HepG2 (cell line): ENCODE data around the gene FBRSL1. TPM values are rescaled to one million over a fixed set of nuclear protein-coding genes. Genes with fewer than 3 reads are reported as not detected.
A peak's percentile ranks its signal among the peaks of the same experiment; 100 is the strongest.

Source experiments
- ATAC-seq: fragments of 200-7000 bp; cut with Tn5 transposase; 3 replicates; pipeline ENCODE4 v1.9.1; 2020; ENCODE audit warnings: mild to moderate bottlenecking, moderate library complexity
- BruUV-seq: library from RNA; stranded (reverse); fragments of 400-500 nt; replicated peaks from 2 replicates; lab custom pipeline; 2021; lab: Mats Ljungman, UMichigan
- CTCF ChIA-PET: fragments of 300-600 bp; formaldehyde crosslinking; extraction: SDS; loops from one replicate; lab custom pipeline; 2021; ENCODE audit warnings: low total read pairs, inconsistent platforms, low intra/inter-chr PET ratio; lab: Yijun Ruan, JAX
- POLR2A ChIA-PET: fragments of 350-600 bp; sonication (Branson Sonifier 250); formaldehyde crosslinking; loops from one replicate; lab custom pipeline; 2020; ENCODE audit warnings: antibody characterized with exemption, inconsistent platforms; lab: Yijun Ruan, JAX
- DNase-seq: peaks from one replicate; pipeline ENCODE4 v3.0.0-alpha.2; 2015; ENCODE audit warnings: low spot score
- FAIRE-seq: peaks from 3 replicates; lab custom pipeline; 2011; peaks lifted over from hg19 to GRCh38; lab: Jason Lieb, UNC
- H2AFZ ChIP-seq: one replicate; pipeline ENCODE4 v1.6.1; 2011; ENCODE audit warnings: low read length, inconsistent platforms
- H3K27ac ChIP-seq: fragments of 300-600 bp; 3 replicates; pipeline ENCODE4 v1.8.0; 2011; ENCODE audit warnings: mixed run types, mild to moderate bottlenecking, mixed read lengths, low read length, inconsistent platforms; ENCODE audit not compliant: insufficient read depth; ENCODE audit errors: extremely low read length
- H3K27me3 ChIP-seq, 2 experiments: fragments of 200-600 bp in 1 of 2; 2 replicates in 1 of 2; 3 replicates in 1 of 2; pipeline versions ENCODE4 v1.6.0 to v1.8.0; 2011; ENCODE audit warnings: low read length in 2 of 2, mild to moderate bottlenecking in 2 of 2, moderate library complexity in 2 of 2, inconsistent platforms in 1 of 2; ENCODE audit not compliant: insufficient read depth in 2 of 2, control insufficient read depth in 1 of 2
- H3K36me3 ChIP-seq, 2 experiments: fragments of 200-600 bp in 1 of 2; replicated peaks in 1 of 2; 2 replicates in 1 of 2; 3 replicates in 1 of 2; pipeline versions ENCODE4 v1.5.1 to v1.8.0; 2011; ENCODE audit warnings: low read length in 2 of 2, inconsistent platforms in 1 of 2; ENCODE audit not compliant: insufficient read depth in 2 of 2, control insufficient read depth in 1 of 2
- H3K4me1 ChIP-seq: 2 replicates; pipeline ENCODE4 v1.5.1; 2012; ENCODE audit warnings: low read length, inconsistent platforms; ENCODE audit not compliant: insufficient read depth
- H3K4me2 ChIP-seq: 2 replicates; pipeline ENCODE4 v1.6.0; 2011; ENCODE audit warnings: low read depth, low read length, inconsistent platforms
- H3K4me3 ChIP-seq, 3 experiments: fragments of 200-600 bp in 1 of 3; sonication (generic), shearing (Covaris generic) in 1 of 3; replicated peaks in 1 of 3; 2 replicates each; pipeline ENCODE4 v1.5.1; 2011 to 2016; ENCODE audit warnings: low read length in 3 of 3, inconsistent platforms in 2 of 3, low read depth in 2 of 3, mild to moderate bottlenecking in 2 of 3, control low read depth in 1 of 3, mixed read lengths in 1 of 3; ENCODE audit not compliant: insufficient read depth in 1 of 3
- H3K79me2 ChIP-seq: one replicate; pipeline ENCODE4 v1.6.1; 2011; ENCODE audit warnings: low read length, inconsistent platforms; ENCODE audit not compliant: insufficient read depth
- H3K9ac ChIP-seq: 2 replicates; pipeline ENCODE4 v1.6.0; 2011; ENCODE audit warnings: mild to moderate bottlenecking, low read depth, low read length, inconsistent platforms; ENCODE audit not compliant: insufficient read depth
- H3K9me3 ChIP-seq: 2 replicates; pipeline ENCODE4 v1.5.1; 2012; ENCODE audit warnings: mild to moderate bottlenecking, low read length
- H4K20me1 ChIP-seq: 2 replicates; pipeline ENCODE4 v1.6.0; 2011; ENCODE audit warnings: inconsistent platforms, mild to moderate bottlenecking, low read length, moderate library complexity; ENCODE audit not compliant: insufficient read depth
- ETV6 ChIP-seq: sonication (generic); formaldehyde crosslinking; conservative IDR thresholded peaks from 2 replicates; pipeline ENCODE4 v1.4.0; 2020; ENCODE audit warnings: missing genetic modification reagents
- HNF4G ChIP-seq, 2 experiments: sonication (generic) in 1 of 2; formaldehyde crosslinking in 1 of 2; IDR thresholded peaks; 2 replicates each; pipeline versions ENCODE4 v1.4.0 to v1.6.1; 2011 to 2020; ENCODE audit warnings: borderline replicate concordance in 2 of 2, low read depth in 2 of 2, mild to moderate bottlenecking in 2 of 2, low read length in 1 of 2, missing genetic modification reagents in 1 of 2, moderate library complexity in 1 of 2
- NFAT5 ChIP-seq: sonication (generic); formaldehyde crosslinking; IDR thresholded peaks from 2 replicates; pipeline ENCODE4 v1.4.0; 2020; ENCODE audit warnings: missing genetic modification reagents
- RARG ChIP-seq: sonication (generic); formaldehyde crosslinking; IDR thresholded peaks from 2 replicates; pipeline ENCODE4 v1.4.0; 2020; ENCODE audit warnings: low read depth, mild to moderate bottlenecking, missing genetic modification reagents
- SMC3 ChIP-seq: IDR thresholded peaks from 2 replicates; pipeline ENCODE4 v1.6.1; 2011; ENCODE audit warnings: low read length, improper control_type of control experiment
- TEAD3 ChIP-seq: optimal IDR thresholded peaks from 2 replicates; pipeline ENCODE3; 2016; ENCODE audit warnings: borderline replicate concordance
- TOE1 ChIP-seq: sonication (generic); formaldehyde crosslinking; IDR thresholded peaks from 2 replicates; pipeline ENCODE4 v1.4.0; 2020; ENCODE audit warnings: mild to moderate bottlenecking, missing genetic modification reagents
- ZNF510 ChIP-seq: sonication (generic); formaldehyde crosslinking; IDR thresholded peaks from 2 replicates; pipeline ENCODE4 v1.4.0; 2020; ENCODE audit warnings: low read depth, mild to moderate bottlenecking, missing genetic modification reagents
- ZNF670 ChIP-seq: sonication (generic); formaldehyde crosslinking; IDR thresholded peaks from 2 replicates; pipeline ENCODE4 v1.8.0; 2022; ENCODE audit warnings: mild to moderate bottlenecking, missing genetic modification reagents, borderline replicate concordance
- WGBS: methylation state at CpG from one replicate; pipeline ENCODE4 v1.1.6; 2017; ENCODE audit warnings: low lambda C conversion rate; 5-methylcytosine and 5-hydroxymethylcytosine counted together
- in situ Hi-C: cut with HindIII; loops from 2 replicates; pipeline ENCODE4 v1.10.0; 2017; ENCODE audit warnings: low pct_unique_long_range_greater_than_20kb; ENCODE audit not compliant: extremely low pct_ligation_motif_present
- intact Hi-C: fragments of 100-400 bp; cut with micrococcal nuclease; formaldehyde crosslinking; loops from one replicate; pipeline ENCODE4 v1.10.0; 2022; ENCODE audit not compliant: unreplicated experiment
- polyA plus RNA-seq, 8 experiments: library from polyadenylated mRNA; depleted of rRNA in 3 of 8; stranded (reverse) in 7 of 8; unstranded in 1 of 8; fragments of >200 nt; fragmentation: Illumina TruSeq in 4 of 8; extraction: Trizol in 4 of 8; gene quantifications; 2 replicates each; pipeline versions ENCODE4 v1.2.1 to v1.2.3, GENCODE V29; 2011 to 2016; ENCODE audit warnings: low read depth in 4 of 8, missing spikeins in 1 of 8, mixed read lengths in 1 of 8; ENCODE audit not compliant: insufficient read depth in 1 of 8
- total RNA-seq, 5 experiments: library from RNA; depleted of rRNA; stranded (reverse); fragments of >200 nt; fragmentation: Illumina TruSeq; extraction: Trizol; gene quantifications; 2 replicates each; pipeline ENCODE4 v1.2.3, GENCODE V29; 2016; ENCODE audit warnings: low read depth in 1 of 5
- TF ChIP-seq, protein P1 (sequence below): sonication (generic); formaldehyde crosslinking; IDR thresholded peaks from 2 replicates; pipeline ENCODE4 v1.5.0; 2020; ENCODE audit warnings: missing genetic modification reagents

The FBRSL1 gene
- total and polyA plus RNA-seq, 2 of the 13 experiments (the other 11 are each of a cell fraction or from before 2014, with no cell fraction given) = 3.6 to 7.9 TPM

- TF ChIP-seq ETV6 (CRISPR knock-in tag) = no peak
- TF ChIP-seq HNF4G (IDR thresholded peaks at IDR 0.05; ENCODE audit: borderline replicate concordance, low read depth, low read length) = peak; percentile 44; the same call in 1 of the 2 replicates
- TF ChIP-seq HNF4G (CRISPR knock-in tag; IDR thresholded peaks at IDR 0.05; ENCODE audit: borderline replicate concordance, low read depth) = no peak
- peak; percentile 46; the same call in 1 of the 2 replicates for TF ChIP-seq SMC3
- no peak for TF ChIP-seq NFAT5 (CRISPR knock-in tag)
These were observed 29.4 kb upstream of the FBRSL1 start (continued) for GRCh38 chr12:132460571-132460970.

GRCh38 chr12:132461526-132461925 is 28.4 kb upstream of the FBRSL1 start:
- peaks cover 17% of the 10 kb centered on the region for H3K4me1 ChIP-seq
- no peaks in the 10 kb centered on the region for H3K79me2 ChIP-seq
- ChIA-PET POLR2A (no interaction called here), CTCF (interaction anchor here (1.6 kb wide), 1 partner anchor 62 kb away, joined by 12 read pairs; no protein-coding TSS in a partner anchor)
- no peaks in the 10 kb centered on the region for H3K36me3 ChIP-seq
- WGBS = 40% methylated on average over 2 of the region's 10 CpGs
- H3K4me2 ChIP-seq = no peak overlapping the region
- H3K27ac ChIP-seq = no peak overlapping the region
- H3K4me3 ChIP-seq = no peak overlapping the region
- DNase-seq (no peak), ATAC-seq (no peak), FAIRE-seq (no peak)
- no peaks in the 10 kb centered on the region for H4K20me1 ChIP-seq
- in situ Hi-C loops = no loop called here
- H3K27me3 ChIP-seq = peaks cover 12 to 56% of the 10 kb centered on the region in 2 experiments
- H3K9ac ChIP-seq = no peak overlapping the region
- BruUV-seq = no TSS peak
- H3K9me3 ChIP-seq = peaks cover 5% of the 10 kb centered on the region; the same call in 1 of the 2 replicates
- H2AFZ ChIP-seq = no peak overlapping the region
- intact Hi-C loops = no loop called here
- TF ChIP-seq ZNF670 (CRISPR knock-in tag) (no peak), RARG (CRISPR knock-in tag) (no peak), TOE1 (CRISPR knock-in tag) (no peak), ZNF510 (CRISPR knock-in tag) (no peak), TEAD3 (no peak)
- TF ChIP-seq, protein P1, sequence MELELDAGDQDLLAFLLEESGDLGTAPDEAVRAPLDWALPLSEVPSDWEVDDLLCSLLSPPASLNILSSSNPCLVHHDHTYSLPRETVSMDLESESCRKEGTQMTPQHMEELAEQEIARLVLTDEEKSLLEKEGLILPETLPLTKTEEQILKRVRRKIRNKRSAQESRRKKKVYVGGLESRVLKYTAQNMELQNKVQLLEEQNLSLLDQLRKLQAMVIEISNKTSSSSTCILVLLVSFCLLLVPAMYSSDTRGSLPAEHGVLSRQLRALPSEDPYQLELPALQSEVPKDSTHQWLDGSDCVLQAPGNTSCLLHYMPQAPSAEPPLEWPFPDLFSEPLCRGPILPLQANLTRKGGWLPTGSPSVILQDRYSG (CRISPR knock-in tag) = no peak
